K562 (cell line): ENCODE measurements around the gene BMPR2. TPM values are rescaled to one million over a fixed set of nuclear protein-coding genes. Genes with fewer than 3 reads are reported as not detected.

ENCODE experiments used
- ATAC-seq: fragments of 200-7000 bp; cut with Tn5 transposase; 3 replicates; pipeline ENCODE4 v1.9.1; 2020; ENCODE audit warnings: moderate library complexity
- BruUV-seq: library from RNA; stranded (reverse); fragments of 400-500 nt; replicated peaks from 2 replicates; lab custom pipeline; 2021; lab: Mats Ljungman, UMichigan
- CTCF ChIA-PET: fragments of 300-600 bp; formaldehyde crosslinking; extraction: SDS; loops from one replicate; lab custom pipeline; 2021; ENCODE audit warnings: low intra/inter-chr PET ratio; lab: Yijun Ruan, JAX
- POLR2A ChIA-PET: fragments of 300-600, 350-650 bp; sonication (Branson Sonifier 250); formaldehyde crosslinking; extraction: SDS; loops from one replicate; lab custom pipeline; 2021; ENCODE audit warnings: antibody characterized with exemption, inconsistent platforms; lab: Yijun Ruan, JAX
- DNase-seq, 4 experiments: peaks; one replicate each; pipeline versions ENCODE4 v3.0.0 to v3.0.0-alpha.2; 2011 to 2018; ENCODE audit warnings: low spot score in 3 of 4, mixed read lengths in 3 of 4; ENCODE audit errors: extremely low read depth in 1 of 4
- FAIRE-seq: peaks from 2 replicates; lab custom pipeline; 2011; peaks lifted over from hg19 to GRCh38; lab: Jason Lieb, UNC
- H2AFZ ChIP-seq: 2 replicates; pipeline ENCODE4 v1.6.0; 2011; ENCODE audit warnings: low read depth, low read length, control low read depth, inconsistent platforms
- H3K27ac ChIP-seq: fragments of 200-600 bp; 3 replicates; pipeline ENCODE4 v1.8.0; 2011; ENCODE audit warnings: low read depth, mild to moderate bottlenecking, control low read depth, inconsistent platforms, low read length, moderate library complexity, mixed read lengths; ENCODE audit errors: extremely low read depth
- H3K27me3 ChIP-seq, 2 experiments: fragments of 300-600 bp in 1 of 2; 2 replicates in 1 of 2; 3 replicates in 1 of 2; pipeline versions ENCODE4 v1.6.0 to v1.8.0; 2011; ENCODE audit warnings: inconsistent platforms in 2 of 2, low read length in 2 of 2, mild to moderate bottlenecking in 1 of 2, mixed read lengths in 1 of 2, moderate library complexity in 1 of 2; ENCODE audit not compliant: control insufficient read depth in 2 of 2, insufficient read depth in 2 of 2
- H3K36me3 ChIP-seq: fragments of 300-600 bp; 3 replicates; pipeline ENCODE4 v1.8.0; 2011; ENCODE audit warnings: mild to moderate bottlenecking, low read length, inconsistent platforms; ENCODE audit not compliant: control insufficient read depth, insufficient read depth
- H3K4me1 ChIP-seq, 2 experiments: fragments of 200-600 bp in 1 of 2; replicated peaks in 1 of 2; 2 replicates in 1 of 2; 3 replicates in 1 of 2; pipeline versions ENCODE4 v1.5.1 to v1.8.0; 2011; ENCODE audit warnings: inconsistent platforms in 2 of 2, low read length in 2 of 2, mild to moderate bottlenecking in 1 of 2, mixed read lengths in 1 of 2, moderate library complexity in 1 of 2; ENCODE audit not compliant: control insufficient read depth in 2 of 2, insufficient read depth in 2 of 2
- H3K4me2 ChIP-seq: 2 replicates; pipeline ENCODE4 v1.6.1; 2011; ENCODE audit warnings: low read length, control low read depth, inconsistent platforms, mixed read lengths; ENCODE audit not compliant: insufficient read depth
- H3K4me3 ChIP-seq: fragments of 200-600 bp; sonication (generic), shearing (Covaris generic); 2 replicates; pipeline ENCODE4 v1.5.1; 2016; ENCODE audit warnings: control low read depth, inconsistent platforms
- H3K79me2 ChIP-seq: fragments of 200-600 bp; 3 replicates; pipeline ENCODE4 v1.8.0; 2011; ENCODE audit warnings: low read length, inconsistent platforms; ENCODE audit not compliant: control insufficient read depth, insufficient read depth
- H3K9ac ChIP-seq, 2 experiments: 2 replicates each; pipeline versions ENCODE4 v1.6.0 to v1.6.1; 2011; ENCODE audit warnings: low read depth in 2 of 2, low read length in 2 of 2, control low read depth in 1 of 2, inconsistent platforms in 1 of 2, mild to moderate bottlenecking in 1 of 2, mixed read lengths in 1 of 2; ENCODE audit not compliant: insufficient read depth in 1 of 2
- H3K9me1 ChIP-seq: one replicate; pipeline ENCODE4 v1.6.0; 2011; ENCODE audit warnings: inconsistent platforms, mild to moderate bottlenecking, low read length, moderate library complexity; ENCODE audit not compliant: control insufficient read depth, insufficient read depth
- H3K9me3 ChIP-seq: replicated peaks from 2 replicates; pipeline ENCODE4 v1.5.1; 2011; ENCODE audit warnings: low read depth, low read length, inconsistent platforms; ENCODE audit not compliant: control insufficient read depth, insufficient read depth
- H4K20me1 ChIP-seq: replicated peaks from 2 replicates; pipeline ENCODE4 v1.6.1; 2011; ENCODE audit warnings: low read length, inconsistent platforms, mixed read lengths; ENCODE audit not compliant: control insufficient read depth, insufficient read depth
- BCOR ChIP-seq: fragments of 450-650 bp; IDR thresholded peaks from 2 replicates; pipeline ENCODE4 v1.6.1; 2016
- MTA1 ChIP-seq: fragments of 450-650 bp; IDR thresholded peaks from 2 replicates; pipeline ENCODE4 v1.6.1; 2017; ENCODE audit warnings: borderline replicate concordance
- NFE2 ChIP-seq: IDR thresholded peaks from 2 replicates; pipeline ENCODE4 v1.6.1; 2014; ENCODE audit warnings: antibody characterized with exemption, low read depth
- RNF2 ChIP-seq: sonication (generic); IDR thresholded peaks from 2 replicates; pipeline ENCODE4 v1.6.1; 2016
- SFPQ ChIP-seq: fragments of 200-400 bp; formaldehyde crosslinking; IDR thresholded peaks from 2 replicates; pipeline ENCODE4 v1.6.1; 2017; ENCODE audit warnings: mild to moderate bottlenecking, low read depth, low read length, moderate library complexity
- SRSF9 ChIP-seq: fragments of 200-400 bp; formaldehyde crosslinking; IDR thresholded peaks from 2 replicates; pipeline ENCODE4 v1.6.1; 2017; ENCODE audit warnings: low read depth, low read length, borderline replicate concordance
- TAL1 ChIP-seq: fragments of 450-650 bp; IDR thresholded peaks from 2 replicates; pipeline ENCODE4 v1.6.1; 2016; ENCODE audit warnings: mild to moderate bottlenecking
- ZBTB17 ChIP-seq: fragments of 450-650 bp; formaldehyde crosslinking; IDR thresholded peaks from 2 replicates; pipeline ENCODE4 v1.4.0; 2020; ENCODE audit warnings: mild to moderate bottlenecking
- WGBS: fragments of 100-300 bp; shearing (Covaris generic); methylation state at CpG from one replicate; pipeline ENCODE4 v1.1.6; 2016; ENCODE audit warnings: low coverage, mixed read lengths; ENCODE audit not compliant: insufficient coverage; ENCODE audit errors: missing lambda C conversion rate; 5-methylcytosine and 5-hydroxymethylcytosine counted together
- in situ Hi-C: fragments of 300-500 bp; cut with MboI; formaldehyde crosslinking; loops from 4 replicates; pipeline ENCODE4 v1.15.0; 2018; ENCODE audit warnings: inconsistent platforms, mixed read lengths
- intact Hi-C: fragments of 100-400 bp; cut with micrococcal nuclease; formaldehyde crosslinking; loops from 2 replicates; pipeline ENCODE4 v1.14.2; 2022
- polyA plus RNA-seq, 8 experiments: library from polyadenylated mRNA; depleted of rRNA in 4 of 8; stranded (reverse) in 5 of 8; unstranded in 3 of 8; fragments of >200 nt; fragmentation: Nextera tagmentation in 2 of 8; fragmentation: Illumina TruSeq in 1 of 8; extraction: Ambion mirVana in 2 of 8; extraction: Trizol in 1 of 8; gene quantifications; 2 replicates each; pipeline versions ENCODE4 v1.2.1 to v1.2.3, GENCODE V29; 2011 to 2014; ENCODE audit warnings: inconsistent platforms in 1 of 8, missing spikeins in 1 of 8
- total RNA-seq, 7 experiments: library from RNA; depleted of rRNA in 6 of 7; stranded (reverse); fragments of >200 nt in 6 of 7; fragmentation: Illumina TruSeq in 2 of 7; extraction: Trizol in 2 of 7; gene quantifications; 2 replicates each; pipeline versions ENCODE4 v1.2.1 to v1.2.3, GENCODE V29; 2011 to 2021; ENCODE audit warnings: low replicate concordance in 1 of 7

BMPR2 gene
- total and polyA plus RNA-seq, 9 of the 15 experiments (the other 6 are each of a cell fraction or from before 2014, with no cell fraction given): 0.73 to 5.0 (median 3.3) TPM

GRCh38 chr2:202542142-202542541 is 166.0 kb downstream of the BMPR2 start:
- H3K4me2 ChIP-seq: no peak overlapping the region
- H3K9me3 ChIP-seq: no peaks in the 10 kb centered on the region
- intact Hi-C loops: no loop called here
- no peak for FAIRE-seq
- no peak for DNase-seq
- H3K9me1 ChIP-seq: no peaks in the 10 kb centered on the region
- WGBS: 73% methylated on average over 3 of the region's 3 CpGs
- H2AFZ ChIP-seq: no peak overlapping the region
- no peaks in the 10 kb centered on the region for H3K79me2 ChIP-seq
- no peaks in the 10 kb centered on the region for H3K36me3 ChIP-seq
- H3K9ac ChIP-seq: no peak overlapping the region
- no peaks in the 10 kb centered on the region for H4K20me1 ChIP-seq
- ATAC-seq: no peak
- ChIA-PET POLR2A (no interaction called here), CTCF (interaction anchor here (0.7 kb wide), 1 partner anchor 389 kb away, joined by 3 read pairs; no protein-coding TSS in a partner anchor)
- no TSS peak for BruUV-seq
- no peak overlapping the region for H3K27ac ChIP-seq
- TF ChIP-seq BCOR: no peak
- no peak for TF ChIP-seq RNF2
- H3K4me3 ChIP-seq: no peak overlapping the region
- in situ Hi-C loops: no loop called here
- no peaks in the 10 kb centered on the region for H3K27me3 ChIP-seq
- no peaks in the 10 kb centered on the region; a peak in 1 of 5 replicates for H3K4me1 ChIP-seq

DNA sequence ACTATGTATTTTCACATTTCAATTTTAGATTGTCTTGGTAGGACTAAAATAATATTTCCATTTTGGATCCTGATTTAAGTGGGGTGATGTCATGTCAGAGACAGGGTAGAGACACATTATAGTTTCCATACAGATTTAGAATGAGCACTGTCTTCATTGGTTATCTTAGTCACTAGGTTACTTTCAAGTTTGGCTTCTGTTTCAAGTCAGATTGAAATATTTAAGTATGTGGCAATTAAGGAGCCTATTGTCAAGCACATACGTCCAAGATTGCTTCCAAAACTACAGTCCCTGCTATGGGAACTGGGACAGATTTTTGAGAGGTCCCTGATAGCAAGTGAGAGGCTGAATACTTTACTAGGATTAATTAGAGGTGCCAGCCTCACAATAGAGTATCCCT is 169.4 kb downstream of the BMPR2 start:
- no peak overlapping the region for H3K4me2 ChIP-seq
- H4K20me1 ChIP-seq: no peaks in the 10 kb centered on the region
- no peak overlapping the region for H3K9ac ChIP-seq
- no peaks in the 10 kb centered on the region; a peak in 1 of 5 replicates for H3K4me1 ChIP-seq
- CTCF ChIA-PET: no interaction called here
- POLR2A ChIA-PET: no interaction called here
- no peaks in the 10 kb centered on the region for H3K9me1 ChIP-seq
- DNase-seq (no peak), ATAC-seq (no peak), FAIRE-seq (no peak)
- BruUV-seq: no TSS peak
- H3K27me3 ChIP-seq: no peaks in the 10 kb centered on the region
- H3K27ac ChIP-seq: no peak overlapping the region
- no peaks in the 10 kb centered on the region for H3K9me3 ChIP-seq
- in situ Hi-C loops: no loop called here
- intact Hi-C loops: no loop called here
- 70% methylated on average over 1 of the region's 1 CpG for WGBS
- no peaks in the 10 kb centered on the region for H3K36me3 ChIP-seq
- H3K4me3 ChIP-seq: no peak overlapping the region
- no peak overlapping the region for H2AFZ ChIP-seq
- TF ChIP-seq MTA1 (no peak), SRSF9 (no peak), ZBTB17 (no peak), TAL1 (no peak), NFE2 (no peak), SFPQ (no peak)
- H3K79me2 ChIP-seq: no peaks in the 10 kb centered on the region
